ENCODE data around the gene LMLN.
"Not testable (repeated sequence)": the region's sequence is repeated elsewhere in the genome, so short reads cannot be mapped to it uniquely, and the experiment has no call there.

The LMLN gene

DNA sequence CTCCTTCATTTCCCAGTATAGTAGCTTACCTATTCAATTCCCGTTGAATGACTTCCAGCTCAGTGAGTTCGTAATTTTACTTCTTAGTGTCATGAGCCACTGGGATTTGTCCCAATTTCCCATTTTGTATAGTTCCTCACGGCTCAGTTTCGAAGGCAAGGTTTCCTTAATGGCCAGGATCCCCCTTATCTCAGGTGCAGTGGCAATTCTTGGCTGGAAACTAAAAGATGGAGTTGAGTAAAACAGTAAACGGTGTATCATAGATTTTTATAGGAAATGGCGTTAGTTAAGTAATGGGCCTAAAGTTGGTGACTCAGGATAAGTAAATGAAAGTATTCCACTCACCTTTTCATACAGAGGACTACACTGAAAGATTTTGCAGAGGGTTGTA lies 522 bp upstream of the LMLN start:
- TF ChIP-seq, protein P1, sequence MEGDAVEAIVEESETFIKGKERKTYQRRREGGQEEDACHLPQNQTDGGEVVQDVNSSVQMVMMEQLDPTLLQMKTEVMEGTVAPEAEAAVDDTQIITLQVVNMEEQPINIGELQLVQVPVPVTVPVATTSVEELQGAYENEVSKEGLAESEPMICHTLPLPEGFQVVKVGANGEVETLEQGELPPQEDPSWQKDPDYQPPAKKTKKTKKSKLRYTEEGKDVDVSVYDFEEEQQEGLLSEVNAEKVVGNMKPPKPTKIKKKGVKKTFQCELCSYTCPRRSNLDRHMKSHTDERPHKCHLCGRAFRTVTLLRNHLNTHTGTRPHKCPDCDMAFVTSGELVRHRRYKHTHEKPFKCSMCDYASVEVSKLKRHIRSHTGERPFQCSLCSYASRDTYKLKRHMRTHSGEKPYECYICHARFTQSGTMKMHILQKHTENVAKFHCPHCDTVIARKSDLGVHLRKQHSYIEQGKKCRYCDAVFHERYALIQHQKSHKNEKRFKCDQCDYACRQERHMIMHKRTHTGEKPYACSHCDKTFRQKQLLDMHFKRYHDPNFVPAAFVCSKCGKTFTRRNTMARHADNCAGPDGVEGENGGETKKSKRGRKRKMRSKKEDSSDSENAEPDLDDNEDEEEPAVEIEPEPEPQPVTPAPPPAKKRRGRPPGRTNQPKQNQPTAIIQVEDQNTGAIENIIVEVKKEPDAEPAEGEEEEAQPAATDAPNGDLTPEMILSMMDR (conservative IDR thresholded peaks at IDR 0.05; ENCODE audit: low read depth, low read length): no peak
- no peak for DNase-seq (ENCODE audit: low read depth)
- peak overlapping the region; percentile 91 for H3K4me3 ChIP-seq (ENCODE audit: low read length)

GRCh38 chr3:197960694-197961581 lies 921 bp downstream of the LMLN start:
- H3K4me3 ChIP-seq (ENCODE audit: low read length): peak overlapping the region; percentile 91
- DNase-seq (ENCODE audit: low read depth): no peak

GRCh38 chr3:197961582-197961945 lies 1.5 kb downstream of the LMLN start:
- DNase-seq (ENCODE audit: low read depth): no peak
- TF ChIP-seq, protein P1 (conservative IDR thresholded peaks at IDR 0.05; ENCODE audit: low read depth, low read length): no peak
- no peak overlapping the region for H3K4me3 ChIP-seq (ENCODE audit: low read length)

More at GRCh38 chr3:197960694-197961581, 921 bp downstream of the LMLN start:
- TF ChIP-seq, protein P1 (conservative IDR thresholded peaks at IDR 0.05; ENCODE audit: low read depth, low read length): no peak

DNA sequence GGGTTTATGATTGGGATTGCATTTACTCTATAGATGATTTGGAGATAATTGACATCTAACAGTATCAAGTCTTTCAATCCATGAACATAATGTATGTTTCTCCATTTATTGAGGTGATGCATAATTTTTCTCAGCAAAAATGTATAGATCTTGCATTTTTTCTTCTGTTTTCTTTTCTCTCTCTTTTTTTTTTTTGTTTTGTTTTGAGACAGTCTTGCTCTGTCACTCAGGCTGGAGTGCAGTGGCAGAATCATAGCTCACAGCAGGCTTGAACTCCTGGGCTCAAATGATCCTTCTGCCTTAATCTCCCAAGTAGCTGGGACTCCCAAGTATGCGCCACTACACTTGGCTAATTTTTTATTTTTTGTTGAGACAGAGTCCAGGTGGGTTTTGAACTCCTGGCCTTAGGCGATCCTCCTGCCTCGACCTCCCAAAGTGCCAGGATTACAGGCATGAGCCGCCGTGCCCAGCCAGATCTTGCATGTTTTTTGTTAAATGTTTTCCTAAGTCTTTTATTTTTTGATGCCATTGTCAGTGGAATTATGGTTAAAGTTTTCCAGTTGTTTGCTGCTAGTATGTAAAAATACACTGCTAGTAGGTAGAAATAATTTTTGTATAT lies 3.1 kb downstream of the LMLN start:
- TF ChIP-seq, protein P1 (conservative IDR thresholded peaks at IDR 0.05; ENCODE audit: low read depth, low read length): no peak
- DNase-seq (ENCODE audit: low read depth): no peak
- no peak overlapping the region for H3K4me3 ChIP-seq (ENCODE audit: low read length)

- DNase-seq (ENCODE audit: low read depth); H3K4me3 ChIP-seq (ENCODE audit: low read length): not testable (repeated sequence)
Observed at GRCh38 chr3:197967337-197967989, 7.4 kb downstream of the LMLN start.

- no peak overlapping the region for H3K4me3 ChIP-seq (ENCODE audit: low read length)
- TF ChIP-seq, protein P1 (conservative IDR thresholded peaks at IDR 0.05; ENCODE audit: low read depth, low read length): no peak
- DNase-seq (ENCODE audit: low read depth): no peak
Observed at GRCh38 chr3:197970588-197970987, 10.6 kb downstream of the LMLN start.

DNA sequence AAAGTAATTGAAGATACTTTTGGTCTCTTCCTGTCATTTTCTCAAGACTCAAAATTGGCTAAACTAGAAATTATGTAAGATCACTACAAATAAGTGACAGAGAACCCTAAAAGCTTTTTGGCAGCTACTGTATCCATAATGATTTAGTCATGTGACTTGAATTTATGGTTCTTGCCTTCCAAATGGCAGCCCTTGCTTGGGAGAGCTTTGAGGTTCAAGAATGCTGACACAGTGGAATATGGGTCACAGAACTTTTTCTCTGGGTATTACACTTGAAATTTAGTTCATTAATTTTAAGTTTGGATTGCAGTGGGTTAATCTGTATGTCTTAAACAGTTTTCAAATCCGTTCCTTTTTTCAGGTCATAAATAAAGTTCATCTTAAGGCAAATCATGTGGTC lies 14.0 kb downstream of the LMLN start:
- no peak overlapping the region for H3K4me3 ChIP-seq (ENCODE audit: low read length)
- no peak for DNase-seq (ENCODE audit: low read depth)
- TF ChIP-seq, protein P1 (conservative IDR thresholded peaks at IDR 0.05; ENCODE audit: low read depth, low read length): no peak
